ENCODE results near the gene CD69.
"Not testable (repeated sequence)": the region's sequence is repeated elsewhere in the genome, so short reads cannot be mapped to it uniquely, and the experiment has no call there.

The CD69 gene

DNA sequence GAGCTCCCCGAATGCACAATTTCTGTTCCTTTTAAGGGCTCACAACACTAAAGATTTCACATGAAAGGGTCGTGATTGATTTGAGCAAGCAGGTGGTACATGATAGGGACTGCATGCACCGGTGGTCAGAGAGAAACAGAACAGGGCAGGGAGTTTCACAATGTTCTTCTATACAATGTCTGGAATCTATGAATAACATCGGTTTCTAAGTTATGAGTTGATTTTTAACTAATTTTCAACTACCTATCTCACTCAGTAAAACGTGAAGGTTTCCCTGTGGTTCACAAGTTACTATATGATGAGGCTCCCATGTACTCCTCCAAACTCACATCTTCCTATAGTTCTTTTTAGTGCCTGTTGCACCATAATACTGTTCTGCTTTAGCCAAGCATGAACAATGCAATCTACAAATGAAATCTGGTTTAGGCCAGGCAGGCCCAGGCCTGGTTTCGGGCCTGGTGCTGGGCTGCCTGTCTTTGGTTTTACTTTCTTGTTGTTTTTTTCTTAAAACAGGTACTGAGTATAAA lies 47.6 kb downstream of the CD69 start:
- not testable (repeated sequence) for DNase-seq

DNA sequence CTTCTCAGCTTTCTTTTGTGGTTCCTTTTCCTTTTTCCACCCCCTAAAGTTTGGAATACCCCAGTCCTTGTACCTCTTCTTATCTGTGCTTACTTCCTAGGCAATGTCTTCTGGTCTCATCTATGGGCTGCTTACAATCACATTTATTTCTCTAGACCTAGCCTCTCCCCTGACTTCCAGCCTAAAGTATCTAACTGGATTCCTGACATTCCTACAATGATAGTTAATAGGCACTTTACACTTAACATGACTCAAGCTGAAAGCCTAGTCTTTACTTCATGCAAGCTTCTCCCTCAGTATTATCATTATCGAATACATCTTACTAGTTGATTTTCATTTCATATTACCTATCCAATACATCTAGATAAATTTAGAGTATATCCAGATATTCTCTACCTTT lies 49.0 kb downstream of the CD69 start:
- DNase-seq, result no peak

DNA sequence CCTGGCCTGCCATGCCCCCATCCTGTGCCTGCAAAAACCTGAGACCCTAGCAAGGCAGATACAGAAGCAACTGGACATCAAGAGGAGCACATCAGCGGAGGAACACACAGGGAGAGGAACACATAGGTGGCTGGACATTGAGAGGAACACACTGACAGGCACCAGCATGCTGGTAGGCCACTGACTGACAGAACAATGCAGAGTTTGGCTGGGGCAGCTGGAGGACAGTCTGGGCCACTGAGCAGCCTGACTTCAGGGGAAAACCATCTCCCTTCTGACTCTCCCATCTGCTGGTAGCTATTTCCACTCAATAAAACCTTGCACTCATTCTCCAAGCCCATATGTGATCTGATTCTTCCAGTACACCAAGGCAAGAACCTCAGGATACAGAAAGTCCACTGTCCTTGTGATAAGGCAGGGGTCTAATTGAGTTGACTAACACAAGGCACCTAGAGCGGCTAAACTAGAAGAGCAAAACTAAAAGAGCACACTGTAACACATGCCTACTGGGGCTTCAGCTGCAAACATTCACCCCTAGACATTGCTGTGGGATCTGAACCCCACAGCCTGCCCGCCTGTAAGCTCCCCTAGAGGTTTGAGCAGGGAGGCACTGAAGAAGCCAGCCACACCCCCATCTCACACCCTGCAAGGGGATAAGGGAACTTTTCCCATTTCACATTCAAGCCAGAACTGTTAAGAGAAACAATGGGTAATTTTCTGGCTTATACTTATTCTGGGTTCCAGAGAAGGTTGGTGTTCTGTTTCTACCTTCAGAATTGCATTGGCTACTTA lies 49.9 kb downstream of the CD69 start:
- no peak for DNase-seq

DNA sequence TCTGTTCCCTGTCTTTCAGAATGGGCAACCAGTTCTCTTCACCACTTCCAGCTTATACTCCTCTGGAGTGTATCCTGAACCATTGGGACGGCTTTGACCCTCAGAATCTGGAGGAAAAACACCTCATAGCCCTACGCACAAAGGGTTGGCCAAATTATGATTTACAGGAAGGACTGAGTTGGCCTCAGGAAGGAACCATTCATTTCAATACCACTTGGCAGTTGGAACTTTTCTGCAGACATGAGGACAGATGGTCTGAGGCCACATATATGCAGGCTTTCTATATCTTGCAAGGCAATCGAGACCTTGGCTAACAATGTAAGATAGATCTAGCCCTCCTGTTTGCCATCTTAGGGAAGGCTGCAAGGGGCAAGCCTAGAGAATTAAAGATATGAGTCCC lies 51.8 kb downstream of the CD69 start:
- no peak for DNase-seq

DNA sequence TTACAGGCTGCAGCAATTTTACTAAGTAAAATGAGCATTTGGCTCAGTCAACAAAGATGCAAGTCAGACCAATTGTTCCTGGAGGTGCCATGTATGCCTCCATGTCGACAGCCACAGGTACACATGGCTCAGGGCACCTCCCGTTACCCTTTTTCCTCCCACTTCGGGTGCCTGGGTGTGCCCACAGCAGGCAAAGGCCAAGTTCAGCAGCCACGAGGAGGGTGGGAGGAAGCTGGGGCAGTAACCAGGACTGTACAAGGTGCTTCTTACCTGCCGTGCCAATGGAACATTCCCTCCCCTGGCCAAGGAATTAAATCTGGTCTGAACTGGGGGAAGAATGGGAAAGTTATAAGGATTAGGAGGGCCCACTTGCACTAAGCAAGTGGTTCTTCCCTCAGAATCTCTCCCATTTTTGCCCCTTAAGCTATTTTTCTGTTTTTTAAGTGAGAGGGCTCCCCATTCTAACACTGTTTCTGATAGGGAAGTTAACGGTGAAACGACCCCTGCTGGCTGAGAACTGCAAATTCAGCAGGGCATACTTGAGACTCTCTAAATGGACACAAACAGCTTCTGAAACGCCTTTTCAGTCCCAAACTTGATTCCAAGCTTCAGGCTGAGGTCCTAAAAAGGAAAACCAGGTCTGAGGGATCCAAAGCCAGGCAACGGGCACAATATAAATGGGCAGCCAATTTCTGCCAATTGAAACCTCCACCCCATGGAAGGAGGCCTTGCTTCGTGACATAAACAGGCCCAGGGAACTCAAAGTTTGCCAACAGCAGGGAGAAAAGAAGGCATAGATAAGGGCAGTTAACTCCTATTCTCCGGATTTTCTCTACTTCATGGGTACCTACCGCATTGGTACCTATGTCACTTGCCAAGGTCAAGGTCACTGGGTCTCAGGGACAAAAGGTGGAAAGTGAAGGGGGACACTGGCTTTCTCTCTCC lies 52.6 kb downstream of the CD69 start:
- peak; percentile 5 for DNase-seq

DNA sequence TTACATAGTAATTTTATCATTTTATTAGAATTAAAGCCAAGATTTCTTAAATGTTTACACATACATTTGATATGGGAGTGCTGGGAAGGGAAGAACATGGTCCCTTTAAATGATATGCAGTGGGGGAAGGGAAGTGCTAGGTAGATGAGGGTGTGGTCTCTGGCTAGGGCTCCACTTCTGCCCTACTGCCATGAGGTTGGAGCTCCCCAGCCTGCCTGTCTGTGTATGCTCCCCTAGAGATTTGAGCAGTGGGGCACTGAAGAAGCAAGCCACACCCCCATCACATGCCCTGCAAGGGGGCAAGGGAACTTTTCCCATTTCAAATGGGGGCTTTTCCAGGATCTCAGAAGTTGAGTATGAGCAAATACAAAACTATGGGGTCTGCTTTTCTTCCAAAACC lies 53.3 kb downstream of the CD69 start:
- DNase-seq, result no peak

DNA sequence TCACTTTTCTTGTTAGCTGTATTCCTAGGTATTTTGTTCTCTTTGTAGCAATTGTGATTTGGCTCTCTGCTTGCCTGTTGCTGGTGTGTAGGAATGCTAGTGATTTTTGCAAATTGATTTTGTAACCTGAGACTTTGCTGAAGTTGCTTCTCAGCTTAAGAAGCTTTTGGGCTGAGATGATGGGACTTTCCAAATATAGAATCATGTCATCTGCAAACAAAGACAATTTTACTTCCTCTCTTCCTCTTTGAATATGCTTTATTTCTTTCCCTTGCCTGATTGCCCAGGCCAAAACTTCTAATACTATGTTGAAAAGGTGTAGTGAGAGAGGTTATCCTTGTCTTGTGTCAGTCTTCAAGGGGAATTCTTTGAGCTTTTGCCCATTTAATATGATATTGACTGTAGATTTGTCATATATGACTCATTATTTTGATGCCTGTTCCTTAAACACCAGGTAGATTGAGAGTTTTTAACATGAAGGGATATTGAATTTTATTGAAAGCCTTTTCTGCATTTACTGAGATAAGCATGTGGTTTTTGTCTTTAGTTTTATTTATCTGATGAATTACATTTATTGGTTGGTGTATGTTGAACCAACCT lies 54.5 kb downstream of the CD69 start:
- DNase-seq, result no peak

DNA sequence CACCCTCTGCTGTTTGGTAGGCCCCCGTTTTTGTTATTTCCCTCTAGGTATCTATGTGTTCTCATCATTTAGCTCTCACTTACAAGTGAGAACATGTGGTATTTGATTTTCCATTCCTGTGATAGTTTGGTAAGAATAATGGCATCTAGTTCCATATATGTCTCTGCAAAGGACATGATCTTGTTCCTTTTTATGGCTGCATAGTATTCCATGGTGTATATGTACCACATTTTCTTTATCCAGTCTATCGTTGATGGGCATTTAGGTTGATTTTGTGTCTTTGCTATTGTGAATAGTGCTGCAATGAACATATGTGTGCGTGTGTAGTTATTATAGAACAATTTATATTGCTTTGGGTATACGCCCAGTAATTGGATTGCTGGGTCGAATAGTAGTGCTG lies 56.1 kb downstream of the CD69 start:
- DNase-seq, result not testable (repeated sequence)

Measured in NCI-H2107 (cell line).